HG03108 (cell line): ENCODE measurements around the gene OPA1.

Experiments used
- ATAC-seq: cut with Tn5 transposase; IDR thresholded peaks from one replicate; pipeline ENCODE4 v1.9.1; 2021; ENCODE audit warnings: moderate library complexity; ENCODE audit not compliant: unreplicated experiment

Gene OPA1

DNA sequence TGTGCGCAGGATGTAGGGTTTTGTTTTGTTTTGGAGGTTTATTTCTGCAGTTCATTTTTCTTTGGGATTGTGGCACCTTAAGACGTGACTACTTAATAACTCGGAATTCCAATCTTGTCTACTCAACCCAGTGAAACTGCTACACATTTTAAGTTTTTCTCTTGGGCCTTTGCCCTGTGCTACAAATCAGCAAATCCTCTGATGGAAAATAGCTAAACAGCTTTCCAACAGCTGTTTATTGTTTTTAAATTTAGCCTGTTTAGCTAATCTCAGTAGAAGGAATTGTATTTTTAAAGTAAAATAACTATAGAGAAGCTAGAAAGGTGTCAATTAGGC, 48.4 kb downstream of the OPA1 start:
- ATAC-seq = no peak

DNA sequence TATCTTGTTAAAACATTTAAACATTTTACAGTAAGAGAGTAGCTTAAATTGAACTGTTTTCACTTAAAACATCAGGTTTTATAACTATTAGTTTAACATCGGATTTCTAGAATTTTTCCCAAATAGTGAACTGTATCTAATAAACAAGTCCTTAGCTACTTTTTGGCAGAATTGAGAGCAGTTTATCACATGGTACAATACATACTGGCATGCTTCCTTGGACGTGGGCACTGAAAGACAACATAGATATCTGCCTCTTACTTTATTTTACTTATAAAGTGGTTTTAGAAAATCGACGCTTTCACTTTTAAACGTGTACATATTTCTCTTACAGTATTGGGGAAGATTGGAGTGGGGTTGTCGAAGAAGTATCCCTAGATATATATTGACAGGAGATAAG, 52.8 kb downstream of the OPA1 start:
- no peak for ATAC-seq

DNA sequence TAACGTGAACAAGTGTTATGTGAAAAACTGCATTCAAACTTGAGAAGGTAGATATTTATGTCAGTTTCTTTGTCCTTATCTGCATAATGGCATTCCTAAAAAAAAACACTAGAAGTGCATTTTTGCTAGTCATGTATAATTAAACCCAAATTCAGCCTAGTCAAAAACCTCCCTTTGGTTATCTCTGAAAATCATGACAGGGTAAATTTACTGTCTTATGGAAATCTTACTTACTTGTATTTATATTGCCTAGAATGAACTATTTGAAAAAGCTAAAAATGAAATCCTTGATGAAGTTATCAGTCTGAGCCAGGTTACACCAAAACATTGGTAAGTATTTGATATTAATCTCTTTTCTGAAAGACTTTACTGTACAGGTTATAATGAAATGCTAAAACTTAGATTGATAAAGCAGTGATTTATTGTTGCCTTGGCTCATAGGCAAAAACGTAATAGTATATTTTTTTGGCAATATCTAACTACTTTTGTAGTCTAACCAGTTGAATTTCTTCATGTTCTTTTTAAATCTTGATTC, 55.6 kb downstream of the OPA1 start:
- no peak for ATAC-seq

DNA sequence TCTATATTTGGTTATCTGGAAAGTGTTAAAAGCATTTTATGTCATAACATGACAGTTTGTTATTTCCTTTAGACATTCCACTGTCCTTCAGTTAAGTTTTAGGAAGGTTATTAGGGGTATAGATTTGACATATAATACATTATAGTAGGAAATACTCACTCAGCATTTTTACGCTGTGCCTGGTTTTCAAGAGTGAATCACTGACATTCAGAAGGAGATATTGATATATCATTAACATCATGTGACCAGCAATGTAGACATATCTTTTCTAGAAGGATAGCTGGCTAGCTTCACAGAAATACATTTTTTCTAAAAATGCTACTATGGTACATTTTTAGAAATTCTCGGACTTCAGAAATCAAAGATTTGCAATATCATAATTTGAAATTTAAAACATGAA, 57.6 kb downstream of the OPA1 start:
- no peak for ATAC-seq

DNA sequence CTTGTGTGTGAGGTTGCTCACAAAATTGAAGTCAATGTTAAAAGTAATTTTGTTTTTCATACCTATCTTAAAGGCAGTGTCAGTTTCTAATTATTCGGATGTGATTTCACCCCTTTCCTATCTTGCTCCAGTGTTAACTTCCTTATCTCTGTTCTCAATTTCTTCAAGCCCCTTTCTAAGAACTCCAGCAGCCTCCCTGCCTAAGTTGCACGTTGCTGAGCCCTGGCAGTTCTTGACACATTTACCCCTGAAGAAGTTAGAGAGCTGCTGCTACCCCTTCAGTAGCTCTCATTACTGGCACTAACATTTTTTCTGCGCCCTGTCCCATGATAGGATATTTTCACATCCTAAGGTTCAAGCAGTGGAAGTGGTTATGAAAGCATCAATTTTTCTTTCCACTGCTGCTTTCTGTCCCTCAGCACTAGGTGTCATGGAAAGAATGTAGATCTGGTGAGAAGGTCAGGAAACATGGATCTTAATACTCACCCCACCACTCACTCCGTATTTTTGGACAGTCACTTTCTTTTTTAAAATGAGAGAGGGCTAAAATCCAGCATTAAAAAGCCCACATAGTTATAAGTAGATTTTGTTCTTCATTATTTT, 62.9 kb downstream of the OPA1 start:
- no peak for ATAC-seq

DNA sequence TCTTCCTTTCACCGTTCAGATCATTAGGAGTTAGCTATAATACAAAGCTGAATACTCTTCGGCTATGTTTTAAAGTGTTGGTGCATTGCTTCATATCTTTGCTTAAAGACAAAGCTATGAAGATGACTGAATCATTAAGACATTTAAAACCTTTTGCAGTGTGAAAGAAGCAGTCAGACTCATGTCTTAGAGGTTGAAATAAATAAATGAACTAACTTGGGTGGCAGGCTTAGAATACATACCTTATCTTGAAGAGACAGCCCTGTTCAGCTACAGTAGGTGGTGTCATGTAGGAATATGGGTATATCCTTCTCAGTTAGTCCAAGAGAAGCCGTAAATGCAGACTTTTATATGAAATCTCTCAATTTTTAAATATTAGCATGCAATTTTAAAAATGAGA, 63.4 kb downstream of the OPA1 start:
- ATAC-seq = no peak

DNA sequence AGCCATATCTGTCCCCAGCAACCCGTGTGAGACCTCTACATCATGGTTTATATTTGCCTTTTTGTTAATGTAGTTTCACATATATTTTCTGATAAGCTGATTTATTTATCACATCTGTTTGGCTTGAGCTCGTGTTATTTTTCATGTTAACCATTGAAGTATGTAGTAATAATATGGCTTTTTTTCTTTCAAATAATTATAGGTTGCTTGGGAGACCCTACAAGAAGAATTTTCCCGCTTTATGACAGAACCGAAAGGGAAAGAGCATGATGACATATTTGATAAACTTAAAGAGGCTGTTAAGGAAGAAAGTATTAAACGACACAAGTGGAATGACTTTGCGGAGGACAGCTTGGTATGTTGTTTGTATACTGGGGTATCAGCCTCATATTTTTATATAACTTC, 63.9 kb downstream of the OPA1 start:
- no peak for ATAC-seq

DNA sequence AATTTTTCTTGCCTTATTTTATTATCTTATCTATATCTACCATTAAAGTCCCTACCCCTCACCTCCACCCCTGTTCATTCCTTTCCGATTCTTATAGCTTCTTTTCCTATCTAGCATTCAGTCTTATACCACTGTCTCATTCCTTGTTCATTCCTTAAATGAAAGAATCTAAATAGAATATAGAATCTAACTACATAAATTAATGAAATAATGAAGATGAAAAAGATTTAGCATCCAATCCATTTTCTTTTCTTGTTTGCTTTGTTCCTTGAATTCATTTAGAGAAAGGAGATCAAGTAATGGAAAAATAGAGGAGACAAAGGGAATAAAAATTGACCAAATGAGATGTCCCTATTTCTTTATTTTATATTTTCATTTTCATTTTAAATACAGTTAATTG, 67.2 kb downstream of the OPA1 start:
- no peak for ATAC-seq

DNA sequence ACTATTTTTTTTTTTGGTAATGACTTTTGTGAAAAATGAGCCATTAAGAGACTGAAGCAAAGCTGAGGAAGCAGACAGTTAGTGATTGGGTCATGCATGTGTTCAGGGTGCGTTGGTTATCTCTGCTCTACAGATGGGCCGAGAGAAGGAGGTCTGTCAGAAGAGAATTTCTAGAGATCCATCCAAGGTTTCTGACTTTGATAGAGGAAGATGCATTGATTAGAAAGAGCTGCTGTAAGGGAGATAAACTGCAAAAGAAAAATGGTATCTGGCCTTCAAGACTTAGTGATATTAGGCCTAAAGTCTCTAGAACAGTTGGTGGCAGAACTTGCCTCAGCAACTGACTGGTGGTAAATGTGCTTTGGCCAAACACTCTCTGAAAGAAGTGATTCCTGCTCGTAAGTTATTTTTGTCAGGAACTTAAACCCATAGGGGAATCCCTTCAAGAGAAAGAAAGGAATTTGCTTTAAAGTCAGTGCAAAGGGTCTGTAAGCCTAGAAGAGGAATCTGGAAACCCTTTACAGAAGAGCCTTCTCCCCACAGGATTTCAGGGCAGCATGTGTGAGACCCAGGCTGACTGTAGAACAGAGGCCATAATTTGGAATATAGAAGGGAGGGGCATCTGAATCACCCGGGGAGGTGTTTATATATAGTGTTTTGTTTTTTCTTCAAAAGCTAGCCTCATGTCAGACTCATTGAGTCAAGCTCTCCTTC, 67.8 kb downstream of the OPA1 start:
- ATAC-seq = no peak

DNA sequence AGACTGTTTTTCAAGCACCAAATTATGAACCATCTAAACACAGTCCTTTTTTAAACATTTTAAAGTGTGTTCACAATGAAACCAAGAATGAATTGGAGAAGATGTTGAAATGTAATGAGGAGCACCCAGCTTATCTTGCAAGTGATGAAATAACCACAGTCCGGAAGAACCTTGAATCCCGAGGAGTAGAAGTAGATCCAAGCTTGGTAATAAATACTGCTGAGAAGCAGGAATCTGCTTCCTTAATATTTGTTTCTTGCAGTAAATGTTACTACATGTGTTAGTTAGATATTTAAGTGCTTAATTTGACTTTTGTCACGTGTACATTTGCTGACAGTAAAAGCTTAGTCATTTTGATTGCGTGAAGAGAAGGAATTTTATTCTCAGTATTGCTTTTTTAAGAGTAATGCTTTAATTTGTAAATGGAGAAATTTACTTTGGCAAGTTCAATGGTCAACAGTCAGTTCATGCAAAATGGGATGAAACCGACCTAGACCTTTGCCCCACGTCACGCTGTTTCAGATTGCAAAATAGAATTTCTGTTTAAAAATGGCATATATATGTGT, 69.8 kb downstream of the OPA1 start:
- ATAC-seq = no peak

DNA sequence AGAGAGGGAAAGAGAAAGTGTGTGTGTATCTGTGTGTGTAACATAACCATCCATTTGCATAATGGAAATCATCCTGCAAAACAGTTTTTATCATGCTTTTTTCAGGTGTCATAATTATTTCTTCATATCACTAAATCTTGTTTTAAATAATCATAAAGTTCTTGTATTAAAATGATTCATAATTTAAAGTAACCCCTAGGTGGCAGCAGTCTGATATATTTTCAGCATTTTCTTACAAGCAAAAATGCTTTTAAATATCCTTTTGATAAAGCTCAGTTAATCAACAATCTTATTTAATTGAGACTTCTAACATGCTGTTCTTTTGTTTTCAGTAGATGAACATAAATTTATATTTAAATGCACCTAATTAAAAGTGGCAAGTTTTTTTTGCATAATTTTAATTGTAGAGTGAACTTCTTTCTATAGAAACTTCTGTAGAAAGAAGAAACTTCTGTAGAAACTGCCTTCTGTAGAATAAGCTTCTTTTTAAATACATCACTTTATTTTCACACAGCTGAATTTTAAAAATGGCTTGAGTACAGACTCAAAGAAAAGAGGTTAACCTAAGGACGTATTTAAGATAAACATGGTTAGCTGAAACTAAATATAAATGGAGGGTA, 72.5 kb downstream of the OPA1 start:
- ATAC-seq = no peak

DNA sequence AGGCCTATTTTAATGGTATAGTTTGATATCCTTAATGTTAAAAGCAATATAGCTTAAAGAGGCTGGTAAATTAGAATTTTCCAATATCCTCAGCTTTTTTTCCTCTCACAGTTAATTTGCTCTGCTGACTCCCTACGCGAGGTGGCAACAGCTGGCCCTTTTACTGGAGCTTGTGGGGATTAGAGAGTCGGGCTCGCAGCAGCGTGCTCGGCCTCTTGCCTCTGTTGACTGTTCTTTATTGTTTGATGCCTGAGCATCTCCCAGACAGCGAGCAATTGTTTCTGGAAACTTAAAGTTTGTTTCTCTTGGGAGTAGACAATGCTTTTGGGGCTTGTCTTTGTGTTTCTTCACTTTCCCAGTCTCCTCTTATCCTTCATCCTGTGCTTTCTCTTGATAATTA, 80.8 kb downstream of the OPA1 start:
- ATAC-seq = no peak

DNA sequence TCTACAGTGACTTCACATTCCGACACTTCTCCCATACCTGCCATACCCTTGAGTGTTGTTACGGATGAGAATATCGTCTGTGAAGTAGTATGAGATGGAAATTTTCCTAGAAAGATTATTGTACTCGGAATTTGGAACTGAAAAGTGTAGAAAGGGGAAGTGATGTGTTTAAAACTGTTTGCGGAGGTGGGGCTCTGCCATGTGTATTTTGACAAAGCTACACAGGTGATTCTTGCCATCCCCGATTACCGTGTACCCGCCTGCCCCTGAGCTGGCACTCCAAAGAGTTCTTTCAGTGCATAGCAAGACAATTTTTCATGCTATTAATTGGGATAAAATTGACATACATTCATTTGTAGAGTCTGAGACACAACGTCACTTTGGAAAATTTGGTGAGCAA, 81.7 kb downstream of the OPA1 start:
- no peak for ATAC-seq

DNA sequence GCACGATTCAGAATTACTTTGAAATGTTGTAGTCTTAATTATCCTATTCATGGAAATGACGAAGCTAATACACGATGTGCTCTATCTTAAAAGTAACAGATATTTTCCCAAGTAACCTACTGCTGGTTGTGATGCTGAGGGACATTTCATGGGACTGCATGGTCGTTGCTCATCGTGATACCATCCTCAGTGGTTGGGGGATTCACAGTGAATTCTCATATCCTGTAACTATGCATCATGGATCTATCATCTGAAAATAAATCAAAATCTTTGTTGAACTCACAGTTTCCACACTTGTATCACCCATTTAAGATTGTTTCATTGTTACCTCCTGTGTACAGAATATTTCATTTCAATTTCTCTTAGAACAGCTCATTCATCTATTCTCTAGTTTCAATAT, 84.7 kb downstream of the OPA1 start:
- no peak for ATAC-seq

DNA sequence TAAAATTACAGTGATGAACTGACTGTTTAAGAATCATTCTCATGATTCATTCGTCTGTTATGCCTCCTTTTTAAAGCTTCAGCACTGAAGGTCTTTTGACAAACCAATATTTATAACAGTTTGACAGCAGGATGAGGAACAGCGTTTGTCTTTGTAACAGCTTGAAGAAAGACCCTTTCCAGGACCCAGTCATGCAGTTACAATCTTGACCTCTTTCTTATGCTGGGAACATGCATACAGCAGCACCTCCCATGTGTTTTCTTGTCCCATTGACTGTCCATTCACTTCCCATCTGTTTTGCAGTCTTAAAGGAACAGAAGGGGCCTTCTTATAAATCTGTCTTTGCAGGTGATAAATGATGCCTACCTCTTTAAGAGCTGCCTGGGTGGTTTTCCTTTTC, 87.2 kb downstream of the OPA1 start:
- ATAC-seq = no peak

DNA sequence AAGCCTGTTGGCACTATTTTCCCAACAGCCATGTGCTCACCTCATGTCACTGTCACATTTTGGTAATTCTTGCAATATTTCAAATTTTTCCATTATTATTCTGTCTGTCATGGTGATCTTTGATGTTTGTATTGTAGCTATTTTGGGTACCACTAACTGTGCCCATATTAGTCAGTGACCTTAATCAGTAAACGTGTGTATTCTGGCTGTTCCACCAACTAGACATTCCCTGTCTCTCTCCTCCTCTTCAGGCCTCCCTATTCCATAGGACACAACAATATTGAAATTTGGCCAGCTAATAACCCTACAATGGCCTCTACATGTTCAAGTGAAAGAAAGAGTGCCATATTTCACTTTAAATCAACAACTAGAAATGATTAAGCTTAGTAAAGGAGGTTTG, 88.6 kb downstream of the OPA1 start:
- ATAC-seq = no peak

DNA sequence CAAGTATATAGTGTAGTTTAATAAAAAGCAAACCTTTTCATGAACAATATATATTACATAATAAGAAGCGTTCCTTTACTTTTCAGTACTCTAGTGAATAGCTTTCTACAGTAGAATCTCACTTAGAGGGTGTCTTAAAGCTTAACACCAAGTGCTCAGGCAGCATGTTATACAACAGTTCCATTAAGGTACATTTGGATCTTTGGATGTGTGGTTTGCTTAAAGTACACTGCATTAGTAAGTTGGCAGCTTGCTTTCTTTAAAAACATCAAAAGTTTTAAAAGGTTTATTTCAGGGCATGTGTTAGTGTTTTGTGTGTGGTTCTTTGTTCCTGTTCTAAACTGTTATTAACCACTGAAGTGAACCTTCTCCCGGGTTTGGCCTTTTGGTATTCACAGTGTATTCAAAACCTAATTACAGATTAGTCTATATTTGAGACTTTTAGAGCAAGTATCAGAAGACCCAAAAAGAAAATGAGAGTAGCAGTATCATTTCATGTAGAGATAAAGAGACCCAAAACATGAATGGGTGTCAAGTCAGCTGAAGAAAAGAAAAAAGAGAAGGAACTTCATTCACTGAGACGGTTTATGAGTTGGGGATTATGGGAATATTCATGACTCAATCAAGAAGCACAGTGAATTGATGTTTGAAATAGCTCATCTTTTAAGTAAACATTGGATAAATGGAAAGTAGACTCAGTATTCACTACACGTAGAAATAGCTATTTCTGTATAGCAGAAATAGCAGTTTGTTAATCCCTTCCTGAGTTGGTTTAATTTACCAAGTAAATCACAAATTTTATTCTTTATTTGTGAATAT, 93.9 kb downstream of the OPA1 start:
- no peak for ATAC-seq

DNA sequence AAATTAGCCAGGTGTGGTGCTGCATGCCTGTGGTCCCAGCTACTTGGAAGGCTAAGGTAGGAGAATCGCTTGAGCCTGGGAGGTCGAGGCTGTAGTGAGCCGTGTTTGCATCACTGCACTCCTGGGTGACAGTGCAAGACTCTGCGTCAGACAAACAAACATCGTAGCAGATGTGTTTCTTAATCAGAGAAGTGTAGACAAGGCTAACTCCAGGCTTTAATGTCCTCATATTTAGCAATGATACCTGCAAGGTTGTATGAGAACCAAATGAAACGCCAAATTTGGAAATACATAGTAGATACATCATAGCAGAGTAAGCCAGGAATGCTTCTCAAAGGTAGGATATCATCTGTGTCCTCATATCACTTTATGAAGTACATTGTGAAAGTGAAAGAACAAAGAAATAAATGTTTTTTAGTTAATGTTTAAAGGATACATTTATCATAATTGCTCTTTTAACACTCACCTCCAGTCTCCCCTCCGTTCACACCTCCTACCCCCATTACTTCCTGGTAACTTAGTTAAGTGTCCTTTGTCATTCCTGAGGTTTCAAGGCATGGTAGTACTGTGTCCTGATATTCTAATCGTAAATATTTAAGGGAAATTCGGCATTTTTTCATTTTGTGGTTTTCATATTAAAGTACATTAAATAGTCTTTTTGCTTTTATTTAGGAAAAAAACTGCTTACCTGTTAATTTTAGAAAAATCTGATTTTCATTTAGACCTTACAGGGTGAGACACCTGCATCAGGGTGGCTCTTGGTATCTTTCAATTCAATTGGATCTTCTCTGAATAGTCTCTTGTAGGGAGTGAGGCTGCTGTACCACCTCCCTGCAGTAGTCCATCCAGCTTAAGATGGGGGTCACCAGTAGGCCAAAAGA, 96.1 kb downstream of the OPA1 start:
- no peak for ATAC-seq

DNA sequence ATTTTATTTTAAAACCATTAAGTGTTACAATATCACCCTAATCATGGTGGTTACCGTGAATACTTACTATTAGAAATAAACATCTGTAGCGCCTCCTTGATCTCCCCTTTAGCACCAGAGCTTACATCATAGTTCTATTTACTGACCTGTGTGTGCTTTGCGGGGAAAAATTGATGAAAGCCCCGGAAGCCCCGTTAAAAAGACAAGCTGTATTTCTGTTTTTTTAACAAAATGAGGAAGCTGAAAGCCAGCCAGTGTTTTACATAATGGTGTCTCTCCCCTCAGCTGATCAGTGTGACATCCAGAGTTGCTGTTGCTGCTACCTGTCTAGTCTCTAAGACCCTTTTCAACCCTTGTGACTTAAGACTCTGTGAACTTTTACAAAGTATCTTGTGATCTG, 100.8 kb downstream of the OPA1 start:
- no peak for ATAC-seq

DNA sequence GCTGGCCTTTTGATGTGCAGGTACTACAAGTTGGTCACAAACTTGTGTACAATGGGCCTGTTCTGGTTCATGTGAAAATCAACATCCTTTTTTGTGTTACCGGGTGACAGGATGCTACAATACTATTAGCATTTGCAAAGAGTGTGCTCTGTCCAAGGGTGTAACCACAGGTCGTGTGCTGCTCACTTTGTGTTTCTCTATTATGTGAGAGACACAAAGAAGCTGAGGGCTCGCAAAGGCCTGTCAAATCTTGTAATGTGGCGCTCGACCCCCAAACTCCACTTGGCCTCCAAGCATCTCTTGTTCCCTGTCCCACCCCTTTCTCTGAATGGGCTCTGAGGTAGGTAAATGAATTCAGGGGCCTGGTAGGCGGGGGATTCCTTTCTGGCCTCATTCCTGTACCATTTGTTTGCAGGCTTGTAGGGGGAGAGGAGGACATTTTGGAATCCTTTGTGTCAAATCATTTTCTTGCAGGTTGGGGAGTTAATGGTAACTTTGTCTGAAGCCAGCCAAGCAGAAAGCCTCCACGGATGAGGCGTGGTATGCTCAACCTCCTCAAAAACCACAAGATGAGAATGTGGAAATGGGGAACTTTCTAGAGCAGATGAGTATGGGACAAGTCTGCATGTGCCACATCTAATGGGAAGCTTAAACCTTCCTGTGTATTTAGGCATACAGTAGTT, 109.1 kb downstream of the OPA1 start:
- ATAC-seq = peak; percentile 49
